Daoy (cell line): ENCODE data around the gene CEP135. TPM values are rescaled to one million over a fixed set of nuclear protein-coding genes. Genes with fewer than 3 reads are reported as not detected.
"Not testable (repeated sequence)": the region's sequence is repeated elsewhere in the genome, so short reads cannot be mapped to it uniquely, and the experiment has no call there.

ENCODE experiments used
- DNase-seq: peaks from one replicate; pipeline ENCODE4 v3.0.0-alpha.2; 2015; ENCODE audit warnings: low read depth
- total RNA-seq: library from RNA; depleted of rRNA; stranded (reverse); fragments of >200 nt; shearing (Covaris generic); gene quantifications from 2 replicates; pipeline ENCODE4 v1.2.3, GENCODE V29; 2014; rRNA removed

Gene CEP135, protein sequence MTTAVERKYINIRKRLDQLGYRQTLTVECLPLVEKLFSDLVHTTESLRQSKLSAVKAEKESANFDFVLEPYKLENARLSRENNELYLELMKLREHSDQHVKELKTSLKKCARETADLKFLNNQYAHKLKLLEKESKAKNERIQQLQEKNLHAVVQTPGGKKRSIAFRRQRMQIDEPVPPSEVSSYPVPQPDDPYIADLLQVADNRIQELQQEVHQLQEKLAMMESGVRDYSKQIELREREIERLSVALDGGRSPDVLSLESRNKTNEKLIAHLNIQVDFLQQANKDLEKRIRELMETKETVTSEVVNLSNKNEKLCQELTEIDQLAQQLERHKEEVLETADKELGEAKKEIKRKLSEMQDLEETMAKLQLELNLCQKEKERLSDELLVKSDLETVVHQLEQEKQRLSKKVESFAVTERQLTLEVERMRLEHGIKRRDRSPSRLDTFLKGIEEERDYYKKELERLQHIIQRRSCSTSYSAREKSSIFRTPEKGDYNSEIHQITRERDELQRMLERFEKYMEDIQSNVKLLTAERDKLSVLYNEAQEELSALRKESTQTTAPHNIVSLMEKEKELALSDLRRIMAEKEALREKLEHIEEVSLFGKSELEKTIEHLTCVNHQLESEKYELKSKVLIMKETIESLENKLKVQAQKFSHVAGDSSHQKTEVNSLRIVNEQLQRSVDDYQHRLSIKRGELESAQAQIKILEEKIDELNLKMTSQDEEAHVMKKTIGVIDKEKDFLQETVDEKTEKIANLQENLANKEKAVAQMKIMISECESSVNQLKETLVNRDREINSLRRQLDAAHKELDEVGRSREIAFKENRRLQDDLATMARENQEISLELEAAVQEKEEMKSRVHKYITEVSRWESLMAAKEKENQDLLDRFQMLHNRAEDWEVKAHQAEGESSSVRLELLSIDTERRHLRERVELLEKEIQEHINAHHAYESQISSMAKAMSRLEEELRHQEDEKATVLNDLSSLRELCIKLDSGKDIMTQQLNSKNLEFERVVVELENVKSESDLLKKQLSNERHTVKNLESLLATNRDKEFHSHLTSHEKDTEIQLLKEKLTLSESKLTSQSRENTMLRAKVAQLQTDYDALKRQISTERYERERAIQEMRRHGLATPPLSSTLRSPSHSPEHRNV
- total RNA-seq = 5.4 and 5.5 TPM in 2 replicates

DNA sequence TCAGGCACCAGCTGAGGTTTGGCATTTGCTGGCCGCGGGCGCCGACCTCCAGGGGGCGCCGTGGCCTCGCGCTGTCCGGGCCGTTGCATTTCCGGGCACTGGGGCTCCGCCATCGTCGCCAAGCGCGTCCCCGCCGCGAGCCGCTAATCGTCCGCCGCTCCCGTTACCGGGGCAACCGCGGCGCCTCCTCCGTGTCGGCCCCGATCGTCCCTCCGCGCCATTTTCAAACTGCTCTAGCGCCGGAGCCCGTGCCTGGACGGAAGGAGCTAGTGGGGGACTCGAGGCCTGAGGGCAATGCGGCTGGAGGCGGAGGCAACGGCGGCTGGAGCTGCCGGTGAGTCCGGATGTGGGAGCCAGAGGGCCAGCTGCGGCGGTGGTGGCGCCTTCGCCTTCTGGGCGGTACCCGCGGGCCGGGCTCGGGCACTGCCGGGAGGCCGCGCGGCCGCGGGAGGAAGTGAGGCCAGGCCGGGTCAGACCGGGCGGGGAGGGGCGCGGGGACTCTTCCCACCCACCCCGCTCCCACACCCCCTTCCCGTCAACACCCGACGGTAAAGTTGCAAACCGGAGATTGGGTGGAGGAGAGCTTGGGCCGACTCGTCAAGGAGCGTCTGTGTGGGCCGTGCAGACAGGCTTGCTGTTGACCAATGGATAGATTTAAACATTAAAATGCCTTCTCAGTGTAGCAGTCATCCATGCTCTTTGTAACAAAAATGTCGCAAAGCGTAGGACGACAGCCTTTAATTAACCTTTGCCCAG, at the start of gene CEP135:
CEP135 (plus strand) TSS at position 220 of the 756 bp plus-strand sequence. CDS start 3,186 bp downstream, outside the sequence.
- peak; percentile 89 for DNase-seq

DNA sequence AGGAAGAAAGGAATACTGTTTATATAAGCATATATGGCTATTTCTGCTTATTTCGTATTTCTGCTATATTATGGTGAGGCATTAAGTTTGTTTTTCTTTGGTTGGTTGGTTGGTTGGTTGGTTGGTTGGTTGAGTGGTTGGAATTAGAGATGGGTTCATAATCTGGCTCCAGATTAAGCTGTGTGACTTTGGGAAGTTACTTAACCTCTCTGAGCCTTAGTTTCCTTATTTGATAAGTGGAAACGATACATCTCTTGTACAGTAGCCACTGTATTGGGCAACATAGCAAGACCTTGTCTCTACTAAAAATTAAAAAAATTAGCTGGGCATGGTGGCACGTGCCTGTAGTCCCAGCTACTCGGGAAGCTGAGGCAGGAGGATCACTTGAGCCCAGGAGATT, 46.1 kb upstream of the CEP135 start:
- DNase-seq = no peak

DNA sequence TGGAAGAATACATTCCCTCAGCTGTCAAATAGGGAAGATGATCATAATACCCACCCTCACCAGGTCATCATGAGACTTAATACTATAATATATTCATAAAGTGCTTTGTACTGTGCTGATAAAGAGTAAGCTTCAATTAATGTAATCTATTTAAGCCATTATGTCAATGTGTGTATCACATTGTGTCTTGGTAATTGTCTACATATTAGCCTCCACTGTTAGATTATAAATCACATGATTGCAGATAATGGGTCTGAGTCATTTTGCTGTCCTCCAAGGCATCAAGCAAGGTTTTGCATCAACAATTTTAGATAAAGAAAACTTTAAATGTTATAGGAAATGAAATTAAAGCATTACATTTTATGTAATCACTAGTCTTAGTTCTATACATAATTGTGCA, 45.2 kb upstream of the CEP135 start:
- DNase-seq = no peak

DNA sequence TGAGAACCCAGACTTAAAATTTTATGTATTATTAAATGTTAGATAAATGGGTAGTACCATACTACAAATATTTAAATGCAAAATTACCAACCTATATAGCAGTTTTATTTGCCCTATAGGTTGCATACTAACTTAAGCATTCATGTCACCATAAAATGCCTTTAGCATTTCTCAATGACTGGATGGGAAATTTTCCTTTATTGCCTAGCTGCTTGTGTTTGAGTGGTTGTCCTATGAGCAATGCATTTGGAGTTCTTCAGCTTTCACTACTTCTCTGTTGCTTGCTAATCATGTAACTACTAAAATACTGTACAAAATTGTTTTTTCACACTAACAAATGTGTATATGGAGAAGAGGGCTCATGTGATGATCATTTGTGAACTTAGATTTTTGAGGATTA, 44.2 kb upstream of the CEP135 start:
- DNase-seq = no peak

DNA sequence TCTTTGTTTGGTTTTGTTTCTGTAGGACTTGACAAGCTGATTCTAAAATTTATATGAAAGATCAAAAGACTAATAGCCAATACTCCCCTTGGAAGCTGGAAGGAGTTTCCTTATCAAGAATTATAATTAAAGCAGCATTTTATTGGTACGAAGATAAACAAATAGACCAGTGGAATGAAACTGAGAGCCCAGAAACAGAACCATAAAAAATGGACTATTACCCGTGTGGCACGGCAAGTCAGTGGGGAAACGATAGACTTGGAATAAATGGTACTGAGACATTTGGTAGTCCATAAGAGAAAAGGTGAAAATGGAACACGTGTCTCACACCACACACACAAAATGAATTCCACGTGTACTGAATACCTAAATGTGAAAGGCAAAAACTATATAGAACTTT, 42.4 kb upstream of the CEP135 start:
- no peak for DNase-seq

DNA sequence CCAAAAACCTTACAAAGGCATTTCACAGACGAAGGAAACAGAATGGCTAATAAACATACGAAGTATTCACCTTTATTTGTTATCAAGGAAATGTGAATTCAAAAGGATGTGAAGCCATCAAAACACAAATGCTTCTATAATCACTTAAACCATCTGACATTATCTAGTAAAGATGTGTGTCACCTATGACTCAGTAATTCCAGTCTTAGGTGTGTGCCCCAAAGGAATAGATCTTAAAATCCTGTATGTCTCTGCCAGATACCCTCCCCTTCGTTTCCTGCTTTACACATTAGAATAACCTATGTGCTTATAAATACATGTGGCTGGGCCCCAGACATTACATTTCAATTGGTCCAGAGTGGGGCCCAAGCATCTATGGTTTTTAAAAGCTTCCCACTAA, 41.8 kb upstream of the CEP135 start:
- peak; percentile 15 for DNase-seq

DNA sequence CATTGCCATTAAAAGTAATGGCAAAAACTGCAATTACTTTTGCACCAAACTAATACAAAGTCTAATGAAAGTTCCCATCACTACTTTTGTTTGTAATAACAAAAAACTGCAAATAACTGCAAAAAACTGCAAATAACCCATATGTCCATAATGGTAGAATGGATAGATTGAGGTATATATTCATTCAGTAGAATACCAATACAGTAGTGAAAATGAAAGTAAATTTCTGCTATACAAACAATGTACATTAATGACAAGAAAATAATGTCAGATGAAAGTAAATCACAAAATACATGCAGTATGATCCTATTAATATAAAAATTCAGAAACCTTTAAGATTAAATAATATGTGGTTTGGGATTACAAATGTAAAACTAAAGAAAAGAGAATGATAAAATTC, 41.3 kb upstream of the CEP135 start:
- DNase-seq = no peak

DNA sequence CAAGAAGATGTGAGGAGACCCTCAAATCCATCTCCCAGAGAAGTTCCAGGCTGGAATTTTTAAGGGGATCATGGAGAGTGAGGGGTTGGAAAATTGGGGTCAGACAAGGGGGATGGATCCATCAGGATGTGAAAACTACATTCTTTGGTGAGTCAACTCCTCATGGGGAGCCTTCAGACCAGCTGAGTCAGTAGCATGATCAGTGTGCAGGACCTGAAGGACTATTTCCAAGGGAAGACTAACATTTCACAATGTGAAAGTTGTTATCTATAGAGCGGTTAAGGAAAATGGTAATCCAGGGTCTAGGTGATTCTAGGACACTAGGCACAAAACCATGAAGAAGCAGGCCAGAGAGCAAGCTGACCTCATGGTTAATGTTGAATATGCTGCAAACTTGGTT, 38.6 kb upstream of the CEP135 start:
- no peak for DNase-seq

DNA sequence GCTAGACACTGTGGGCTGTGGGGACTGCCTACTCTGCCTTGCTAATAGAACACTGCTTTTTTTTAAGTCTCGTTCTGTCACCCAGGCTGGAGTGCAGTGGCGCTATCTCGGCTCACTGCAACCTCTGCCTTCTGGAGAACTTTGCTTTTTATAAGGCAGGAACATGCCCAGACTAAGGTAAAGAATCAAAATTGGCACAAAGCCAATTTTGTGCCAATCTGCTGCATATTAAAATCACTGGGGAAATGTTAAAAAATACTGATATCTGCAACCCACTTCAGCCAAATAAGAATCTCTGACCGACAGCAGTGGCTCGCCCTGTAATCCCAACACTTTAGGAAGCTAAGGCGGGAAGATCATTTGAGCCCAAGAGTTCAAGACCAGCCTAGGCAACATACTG, 36.5 kb upstream of the CEP135 start:
- no peak for DNase-seq

DNA sequence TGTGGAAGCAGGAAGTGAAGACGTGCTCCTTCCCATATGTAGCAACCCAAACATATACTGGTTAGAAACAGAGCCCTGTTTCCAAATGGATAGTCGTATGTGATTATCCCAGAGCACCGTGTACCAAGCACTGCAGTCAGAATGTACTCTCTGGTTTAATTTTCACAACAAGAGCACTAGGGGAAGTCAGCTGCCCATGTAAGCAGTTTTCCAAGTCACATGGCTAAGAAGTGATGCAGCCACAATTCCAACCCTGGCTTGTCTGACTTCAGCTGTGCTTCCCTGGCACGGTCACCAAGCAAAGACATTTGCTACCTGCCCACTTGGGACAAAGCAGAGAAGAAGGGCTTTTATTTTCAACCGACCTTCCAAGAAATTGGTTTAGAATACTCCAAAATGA, 28.2 kb upstream of the CEP135 start:
- DNase-seq = no peak

DNA sequence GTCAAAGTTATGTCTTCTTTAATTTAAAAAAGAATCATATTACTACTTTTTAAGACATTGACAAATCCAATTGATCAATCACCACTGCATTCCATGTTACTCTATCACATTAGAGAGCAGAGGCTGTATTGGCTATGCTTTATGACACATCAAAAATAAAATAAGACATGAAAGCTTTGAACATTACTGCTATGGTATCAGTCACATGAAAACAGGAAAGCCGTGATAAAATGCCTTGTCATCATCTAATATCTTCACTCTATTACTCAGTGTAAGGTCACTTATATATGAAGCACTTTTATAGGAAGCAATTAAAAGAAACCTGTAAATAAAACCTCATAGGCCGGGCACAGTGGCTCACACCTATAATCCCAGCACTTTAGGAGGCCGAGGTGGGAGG, 27.7 kb upstream of the CEP135 start:
- DNase-seq = no peak

DNA sequence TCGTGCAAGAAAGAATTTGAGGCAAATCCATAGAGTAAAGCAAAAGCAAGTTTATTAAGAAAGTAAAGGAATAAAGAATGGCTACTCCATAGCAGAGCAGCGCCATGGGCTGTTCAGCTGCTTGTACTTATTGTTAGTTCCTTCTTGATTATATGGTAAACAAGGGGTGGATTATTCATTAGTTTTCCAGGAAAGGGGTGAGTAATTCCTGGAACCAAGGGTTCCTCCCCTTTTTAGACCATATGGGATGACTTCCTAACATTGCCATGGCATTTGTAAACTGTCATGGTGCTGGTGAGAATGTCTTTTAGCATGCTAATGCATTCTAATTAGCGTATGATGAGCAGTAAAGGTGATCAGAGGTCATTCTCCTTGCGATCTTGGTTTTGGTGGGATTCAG, 23.5 kb upstream of the CEP135 start:
- DNase-seq = no peak

DNA sequence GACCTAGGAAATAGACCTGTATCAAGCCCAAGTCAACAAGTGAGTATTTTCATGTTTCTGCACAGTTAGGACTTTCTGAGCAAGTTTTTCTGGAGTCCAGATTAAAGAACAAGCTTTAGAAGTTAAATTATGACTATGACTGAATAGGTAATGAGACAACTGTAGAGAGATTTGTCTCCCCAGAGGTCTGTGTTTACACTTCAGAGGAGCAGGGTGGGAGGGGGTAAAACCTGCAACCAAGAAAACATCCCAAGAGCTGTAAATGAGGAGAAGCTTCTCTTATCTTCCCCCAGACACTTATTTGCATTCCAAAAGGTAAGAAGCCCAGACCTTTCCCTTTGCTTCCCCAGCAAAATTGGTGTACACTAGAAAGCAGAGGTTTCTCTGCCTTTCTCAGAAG, 22.1 kb upstream of the CEP135 start:
- DNase-seq = no peak

DNA sequence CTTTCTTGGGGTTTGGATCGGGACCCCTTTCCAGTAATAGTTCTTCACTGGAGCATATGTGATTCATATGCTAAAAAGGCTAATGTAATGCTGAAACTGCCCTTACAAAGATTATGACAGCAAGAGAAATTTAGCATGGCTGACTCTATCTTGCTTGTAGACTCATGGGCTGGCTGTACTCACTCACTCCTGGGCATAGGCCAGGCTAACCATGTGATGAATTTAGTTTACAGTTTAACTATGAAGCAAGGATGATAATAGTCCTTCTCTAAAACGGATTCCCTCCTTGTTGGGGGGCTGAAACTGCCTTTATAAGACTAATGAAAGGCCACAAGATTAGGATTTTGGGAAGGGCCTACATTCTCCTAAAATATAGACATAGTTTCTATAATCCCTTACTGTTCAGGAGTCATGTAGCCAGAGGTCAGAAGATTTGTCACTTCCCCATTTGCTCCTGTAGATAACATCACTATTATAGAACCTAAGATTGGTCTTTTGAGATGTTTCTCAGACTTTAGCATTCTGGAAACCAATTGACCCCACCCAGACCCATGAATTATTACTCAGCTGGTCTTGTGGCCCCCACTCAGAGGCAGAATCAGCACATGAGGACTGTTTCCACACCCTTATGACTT, 20.8 kb upstream of the CEP135 start:
- DNase-seq = no peak

DNA sequence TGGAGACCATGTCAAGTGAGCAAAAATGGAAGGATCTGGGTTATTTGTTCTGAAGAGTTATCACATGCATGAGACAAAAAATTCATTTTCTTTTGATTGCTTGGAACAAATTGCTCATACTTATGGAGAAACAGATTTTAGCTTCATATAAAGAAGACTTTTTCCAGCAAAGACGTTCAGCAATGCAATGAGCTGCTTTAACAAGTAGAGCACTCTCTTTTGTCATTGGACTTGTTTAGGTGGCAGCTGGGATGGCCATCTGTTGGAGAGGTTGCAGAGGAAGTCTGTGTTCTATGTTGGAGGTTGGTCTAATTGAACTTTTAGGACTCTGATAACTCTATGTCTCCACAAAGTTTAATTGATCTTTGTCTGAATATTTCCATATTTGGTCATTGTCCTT, 19.9 kb upstream of the CEP135 start:
- DNase-seq = no peak

DNA sequence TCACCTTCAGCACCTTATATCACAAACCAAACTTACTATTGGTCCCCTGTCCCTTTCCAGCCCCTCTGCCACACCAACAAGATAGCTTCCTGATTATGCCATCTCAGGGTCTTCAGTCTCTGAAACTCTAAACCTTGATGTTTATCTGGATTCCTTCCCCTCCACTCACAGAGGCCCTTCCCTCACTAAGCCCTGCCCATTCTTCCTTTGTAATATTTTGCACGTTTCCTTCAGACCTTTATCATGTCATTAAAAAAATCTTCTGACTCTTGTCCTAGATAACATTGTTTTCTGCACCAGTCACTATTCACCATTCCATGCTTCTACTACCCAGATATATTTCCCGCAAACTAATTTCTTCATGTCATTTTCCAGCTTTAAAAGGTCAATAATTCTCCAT, 17.7 kb upstream of the CEP135 start:
- no peak for DNase-seq

DNA sequence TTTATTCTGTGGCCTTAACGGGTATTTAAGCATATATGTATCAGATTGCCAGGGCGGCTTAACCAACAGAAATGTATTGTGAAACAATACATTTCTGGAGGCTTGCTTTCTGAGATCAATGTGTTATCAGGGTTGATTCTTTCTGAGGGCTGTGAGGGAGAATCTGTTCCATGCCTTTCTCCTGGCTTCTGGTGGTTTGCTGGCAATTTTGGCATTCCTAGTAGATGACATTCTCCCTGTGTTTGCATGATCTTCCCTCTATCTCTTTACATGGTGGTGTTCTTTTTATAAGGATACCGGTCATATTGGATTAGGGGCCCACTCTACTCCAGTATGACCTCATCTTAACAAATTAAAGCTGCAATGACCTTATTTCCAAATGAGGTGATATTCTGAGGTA, 16.9 kb upstream of the CEP135 start:
- DNase-seq = peak; percentile 15

DNA sequence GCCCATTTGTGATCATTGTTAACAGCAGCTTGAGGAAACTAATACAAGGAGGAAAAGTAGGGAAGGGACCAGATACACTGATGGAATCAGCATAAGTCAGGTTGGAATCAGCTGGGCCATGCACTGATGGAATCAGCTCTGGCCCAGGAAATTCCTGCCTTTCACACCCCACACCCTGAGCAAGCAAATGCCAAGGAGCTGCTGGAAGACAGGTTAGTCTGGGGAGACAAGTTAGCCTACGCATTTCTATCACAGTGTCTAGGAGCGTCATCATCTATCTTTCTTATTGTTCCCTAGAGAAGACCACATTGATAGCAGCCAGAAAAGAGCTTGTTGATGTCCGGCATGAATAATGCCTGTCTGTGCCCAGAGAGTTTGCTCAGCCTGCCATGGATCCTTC, 16.2 kb upstream of the CEP135 start:
- DNase-seq = no peak

DNA sequence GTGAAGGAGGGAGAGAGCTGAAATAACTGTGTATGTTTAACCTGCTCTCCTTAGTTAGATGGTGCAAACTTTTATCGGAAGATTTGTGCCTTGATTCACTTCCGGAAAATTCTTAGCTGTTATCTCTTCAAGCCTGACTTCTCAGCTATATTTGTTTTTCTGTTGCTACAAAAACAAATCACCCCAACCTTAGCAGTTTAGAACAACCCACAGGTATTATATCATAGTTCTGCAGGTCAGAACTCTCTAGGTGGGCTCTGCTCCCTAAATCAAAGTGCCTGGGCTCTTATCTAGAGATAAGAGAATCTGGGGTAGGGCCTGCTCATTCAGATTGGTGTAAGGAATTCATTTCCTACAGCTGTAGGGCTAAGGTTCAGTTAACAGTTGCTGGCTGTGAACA, 15.1 kb upstream of the CEP135 start:
- no peak for DNase-seq

DNA sequence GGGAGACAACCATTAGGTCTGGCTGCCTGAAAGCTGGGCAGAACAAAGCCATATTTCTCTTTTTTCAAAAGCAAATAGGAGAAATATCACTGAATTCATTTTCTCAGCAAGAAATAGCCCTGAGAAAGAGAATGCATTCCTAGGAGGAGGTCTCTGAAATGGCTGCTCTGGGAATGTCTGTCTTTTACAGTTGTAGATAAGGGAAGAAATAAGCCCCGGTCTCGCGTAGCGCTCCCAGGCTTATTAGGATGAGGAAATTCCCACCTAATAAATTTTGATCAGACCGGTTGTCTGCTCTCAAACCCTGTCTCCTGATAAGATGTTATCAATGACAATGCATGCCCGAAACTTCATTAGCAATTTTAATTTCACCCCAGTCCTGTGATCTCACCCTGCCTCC, 12.8 kb upstream of the CEP135 start:
- not testable (repeated sequence) for DNase-seq

DNA sequence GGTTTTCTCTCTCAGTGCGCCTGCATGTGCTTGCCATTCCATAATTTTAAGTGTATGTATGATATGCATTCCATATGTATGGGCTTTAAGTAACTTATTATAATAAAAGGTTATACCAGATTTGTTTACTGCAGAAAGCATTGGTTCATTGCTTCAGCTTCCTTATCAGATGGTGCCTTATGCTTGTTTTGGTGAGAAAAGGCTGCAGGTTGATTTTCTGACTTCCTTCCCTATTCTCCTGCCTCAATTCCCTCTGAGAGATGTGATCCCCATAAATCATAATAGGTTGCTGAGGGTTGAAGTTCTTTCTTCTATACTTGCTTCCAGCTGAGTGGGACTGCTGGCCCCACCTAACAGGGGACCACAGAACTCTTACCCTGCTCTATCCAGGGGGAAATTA, 10.3 kb upstream of the CEP135 start:
- DNase-seq = no peak
